Uterus (tissue), 2 donors: ENCODE measurements around the gene SLC46A3.

Experiments
- CTCF ChIP-seq, 4 experiments: fragments of 200-600 bp in 2 of 4; fragments of 450-650 bp in 2 of 4; sonication (generic) in 2 of 4; IDR thresholded peaks; one replicate each; pipeline ENCODE4 v1.5.1; 2016 to 2019; ENCODE audit warnings: antibody characterized with exemption in 4 of 4, mild to moderate bottlenecking in 2 of 4, moderate library complexity in 1 of 4
- POLR2A ChIP-seq, 2 donors: fragments of 450-650 bp; IDR thresholded peaks; one replicate each; pipeline ENCODE4 v1.6.1; 2016; ENCODE audit warnings: antibody characterized with exemption in 2 of 2, mild to moderate bottlenecking in 1 of 2, moderate library complexity in 1 of 2

GRCh38 chr13:28685114-28685513, 33.7 kb downstream of the SLC46A3 start:
- TF ChIP-seq CTCF (IDR thresholded peaks at IDR 0.05) (no peak), POLR2A (IDR thresholded peaks at IDR 0.05) (no peak)
